Stomach (tissue), 9 donors: ENCODE data around the gene ATP8B2. TPM values are rescaled to one million over a fixed set of nuclear protein-coding genes. Genes with fewer than 3 reads are reported as not detected.

ENCODE experiments used
- DNase-seq, 2 donors: peaks; one replicate each; pipeline versions ENCODE4 v3.0.0 to v3.0.0-alpha.2; 2013 to 2019
- H3K27ac ChIP-seq, 5 donors: fragments of 200-600 bp in 4 of 5; sonication (generic) in 4 of 5; one replicate each; pipeline ENCODE4 v1.5.1; 2013 to 2019; ENCODE audit warnings: mild to moderate bottlenecking in 1 of 5, moderate library complexity in 1 of 5
- H3K27me3 ChIP-seq, 3 donors: fragments of 200-600 bp; sonication (generic); one replicate each; pipeline ENCODE4 v1.5.1; 2017 to 2019; ENCODE audit warnings: mixed run types in 1 of 3
- H3K36me3 ChIP-seq, 4 donors: fragments of 200-600 bp; sonication (generic); 1 replicate in 3 of 4; 2 replicates in 1 of 4; pipeline ENCODE4 v1.5.1; 2016 to 2019
- H3K4me1 ChIP-seq, 4 donors: fragments of 200-600 bp; sonication (generic); one replicate each; pipeline ENCODE4 v1.5.1; 2016 to 2019
- H3K4me3 ChIP-seq, 4 donors: fragments of 200-600 bp; sonication (generic) in 3 of 4; one replicate each; pipeline ENCODE4 v1.5.1; 2016 to 2019; ENCODE audit warnings: mild to moderate bottlenecking in 1 of 4
- H3K9me3 ChIP-seq, 4 donors: fragments of 200-600 bp; sonication (generic); one replicate each; pipeline ENCODE4 v1.5.1; 2016 to 2019
- EP300 ChIP-seq: sonication (generic); formaldehyde crosslinking; IDR thresholded peaks from one replicate; pipeline ENCODE4 v1.6.1; 2017; ENCODE audit warnings: antibody characterized with exemption
- POLR2A ChIP-seq, 4 donors: fragments of 450-650 bp; IDR thresholded peaks; one replicate each; pipeline ENCODE4 v1.6.1; 2016; ENCODE audit warnings: antibody characterized with exemption in 4 of 4, control low read depth in 2 of 4, mild to moderate bottlenecking in 1 of 4, moderate library complexity in 1 of 4
- POLR2AphosphoS5 ChIP-seq, 3 donors: sonication (generic); formaldehyde crosslinking; IDR thresholded peaks; one replicate each; pipeline ENCODE4 v1.6.1; 2016; ENCODE audit warnings: antibody characterized with exemption in 3 of 3
- WGBS, 5 donors: extraction: QIAGEN DNeasy Blood & Tissue Kit in 3 of 5; methylation state at CpG; one replicate each; pipeline versions ENCODE4 v1.1.5 to v1.1.7; 2013 to 2018; 5-methylcytosine and 5-hydroxymethylcytosine counted together
- intact Hi-C: fragments of 100-400 bp; cut with DNase I; formaldehyde crosslinking; loops from one replicate; pipeline ENCODE4 v1.15.1; 2023; ENCODE audit warnings: low total_unique reads
- polyA plus RNA-seq, 3 donors: library from polyadenylated mRNA; stranded (reverse); fragments of 200-250 nt; gene quantifications; one replicate each; pipeline ENCODE4 v1.2.3, GENCODE V29; 2013
- total RNA-seq, 5 donors: library from RNA; depleted of rRNA; stranded (reverse); fragments of >200 nt; gene quantifications; one replicate each; pipeline versions ENCODE4 v1.1.0 to v1.2.3, GENCODE V29; 2014 to 2016
- TF ChIP-seq, protein P1 (sequence below), 7 experiments: fragments of 450-650 bp in 4 of 7; fragments of 200-600 bp in 3 of 7; sonication (generic) in 3 of 7; IDR thresholded peaks; one replicate each; pipeline ENCODE4 v1.5.1; 2016 to 2019; ENCODE audit warnings: antibody characterized with exemption in 7 of 7, control low read depth in 2 of 7, mild to moderate bottlenecking in 1 of 7
- donor health status: healthy with polysubstance abuse.
- donor health status: Bipolar disorder and iron deficiency.
- donor health status: healthy.

The ATP8B2 gene
- total and polyA plus RNA-seq, 8 donors: 5.4 to 64.2 (median 40.0) TPM

DNA sequence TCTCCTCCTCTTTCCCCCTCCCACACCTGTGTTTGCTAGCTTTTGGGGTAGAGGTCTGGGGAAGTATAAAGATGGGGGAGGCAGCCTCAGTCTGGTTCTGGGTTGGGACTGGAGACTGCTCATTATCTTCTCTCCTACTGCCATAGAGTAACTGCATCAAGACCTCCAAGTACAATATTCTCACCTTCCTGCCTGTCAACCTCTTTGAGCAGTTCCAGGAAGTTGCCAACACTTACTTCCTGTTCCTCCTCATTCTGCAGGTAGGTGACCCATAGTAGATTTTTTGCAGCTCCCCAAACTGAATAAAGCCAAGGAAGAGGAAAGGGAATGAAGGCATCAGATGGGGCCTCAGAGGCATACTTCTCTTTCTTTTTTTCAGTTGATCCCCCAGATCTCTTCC is 5.3 kb downstream of the ATP8B2 start:
- DNase-seq: no peak
- H3K27ac ChIP-seq: peak overlapping the region in 2 of 5 donors; percentile 89 to 98
- peaks cover 17 to 49% (median 42%) of the 10 kb centered on the region in 4 donors for H3K36me3 ChIP-seq
- H3K27me3 ChIP-seq: peaks cover 0 to 21% (median 6%) of the 10 kb centered on the region in 3 donors
- no peaks in the 10 kb centered on the region for H3K9me3 ChIP-seq
- H3K4me1 ChIP-seq: peaks cover 42 to 81% (median 59%) of the 10 kb centered on the region in 4 donors
- intact Hi-C loops: loop anchor here (10.0 kb wide), 1 partner anchor 56 kb away; the partner anchor contains the start of gene HAX1
- no peak overlapping the region for H3K4me3 ChIP-seq
- TF ChIP-seq EP300: no peak
- TF ChIP-seq, protein P1, sequence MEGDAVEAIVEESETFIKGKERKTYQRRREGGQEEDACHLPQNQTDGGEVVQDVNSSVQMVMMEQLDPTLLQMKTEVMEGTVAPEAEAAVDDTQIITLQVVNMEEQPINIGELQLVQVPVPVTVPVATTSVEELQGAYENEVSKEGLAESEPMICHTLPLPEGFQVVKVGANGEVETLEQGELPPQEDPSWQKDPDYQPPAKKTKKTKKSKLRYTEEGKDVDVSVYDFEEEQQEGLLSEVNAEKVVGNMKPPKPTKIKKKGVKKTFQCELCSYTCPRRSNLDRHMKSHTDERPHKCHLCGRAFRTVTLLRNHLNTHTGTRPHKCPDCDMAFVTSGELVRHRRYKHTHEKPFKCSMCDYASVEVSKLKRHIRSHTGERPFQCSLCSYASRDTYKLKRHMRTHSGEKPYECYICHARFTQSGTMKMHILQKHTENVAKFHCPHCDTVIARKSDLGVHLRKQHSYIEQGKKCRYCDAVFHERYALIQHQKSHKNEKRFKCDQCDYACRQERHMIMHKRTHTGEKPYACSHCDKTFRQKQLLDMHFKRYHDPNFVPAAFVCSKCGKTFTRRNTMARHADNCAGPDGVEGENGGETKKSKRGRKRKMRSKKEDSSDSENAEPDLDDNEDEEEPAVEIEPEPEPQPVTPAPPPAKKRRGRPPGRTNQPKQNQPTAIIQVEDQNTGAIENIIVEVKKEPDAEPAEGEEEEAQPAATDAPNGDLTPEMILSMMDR (IDR thresholded peaks at IDR 0.05): no peak
- TF ChIP-seq POLR2AphosphoS5 (IDR thresholded peaks at IDR 0.05): no peak
- no peak for TF ChIP-seq POLR2A (IDR thresholded peaks at IDR 0.05)

GRCh38 chr1:154334079-154335024 is 9.0 kb downstream of the ATP8B2 start:
- no peaks in the 10 kb centered on the region for H3K9me3 ChIP-seq
- H3K27me3 ChIP-seq: no peaks in the 10 kb centered on the region
- intact Hi-C loops: loop anchor here (10.0 kb wide), 1 partner anchor 60 kb away; the partner anchor contains the start of gene HAX1
- DNase-seq: no peak
- TF ChIP-seq EP300: no peak
- no peak for TF ChIP-seq POLR2A (IDR thresholded peaks at IDR 0.05)
- TF ChIP-seq POLR2AphosphoS5 (IDR thresholded peaks at IDR 0.05): no peak
- TF ChIP-seq, protein P1 (IDR thresholded peaks at IDR 0.05): no peak
- peaks cover 30 to 73% (median 66%) of the 10 kb centered on the region in 4 donors for H3K36me3 ChIP-seq
- H3K4me1 ChIP-seq: peaks cover 12 to 65% (median 26%) of the 10 kb centered on the region in 4 donors
- WGBS, 5 donors: 56 to 72% (median 57%) methylated on average over 13 of the region's 13 CpGs
- H3K27ac ChIP-seq: peak overlapping the region; percentile 23 to 83 (median 77)
- H3K4me3 ChIP-seq: peak overlapping the region in 1 of 4 donors; percentile 9

GRCh38 chr1:154335025-154335714 is 9.8 kb downstream of the ATP8B2 start:
- TF ChIP-seq POLR2AphosphoS5 (IDR thresholded peaks at IDR 0.05) (peak in 2 of 3 donors; percentile 51 to 65), POLR2A (IDR thresholded peaks at IDR 0.05) (no peak), EP300 (no peak)
- TF ChIP-seq, protein P1 (IDR thresholded peaks at IDR 0.05): peak in 5 of 7 experiments; percentile 71 to 95 (median 84)
- peak; percentile 90 to 95 for DNase-seq
- intact Hi-C loops: loop anchor here (10.0 kb wide), 1 partner anchor 60 kb away; the partner anchor contains the start of gene HAX1
- H3K36me3 ChIP-seq: peaks cover 38 to 79% (median 72%) of the 10 kb centered on the region in 4 donors
- 33 to 37% (median 34%) methylated on average over 11 of the region's 11 CpGs for WGBS, 5 donors
- H3K4me1 ChIP-seq: peaks cover 8 to 61% (median 20%) of the 10 kb centered on the region in 4 donors
- no peaks in the 10 kb centered on the region for H3K27me3 ChIP-seq
- no peaks in the 10 kb centered on the region for H3K9me3 ChIP-seq
- H3K27ac ChIP-seq: peak overlapping the region; percentile 23 to 83 (median 77)
- H3K4me3 ChIP-seq: peak overlapping the region in 1 of 4 donors; percentile 9
